Activated CD4-positive, alpha-beta T cell treated with anti-CD3 and anti-CD28 coated beads, Interleukin-2, amount 10 ng/mL, durations not matched to agents 24 days and 14 days (primary cell): ENCODE data around the gene CD244. TPM values are rescaled to one million over a fixed set of nuclear protein-coding genes. Genes with fewer than 3 reads are reported as not detected.

Source experiments
- DNase-seq: peaks from one replicate; pipeline ENCODE4 v3.0.0; 2022
- H3K27ac Mint-ChIP-seq: one replicate; pipeline ENCODE4 v1.8.0; 2022; ENCODE audit warnings: mild to moderate bottlenecking, mixed read lengths
- H3K27me3 Mint-ChIP-seq: one replicate; pipeline ENCODE4 v1.8.0; 2022; ENCODE audit warnings: mixed read lengths
- H3K36me3 Mint-ChIP-seq: one replicate; pipeline ENCODE4 v1.8.0; 2022; ENCODE audit warnings: low read depth, mild to moderate bottlenecking, mixed read lengths
- H3K4me1 Mint-ChIP-seq: one replicate; pipeline ENCODE4 v1.8.0; 2021; ENCODE audit warnings: mixed read lengths
- H3K4me3 Mint-ChIP-seq: one replicate; pipeline ENCODE4 v1.8.0; 2022; ENCODE audit warnings: mild to moderate bottlenecking, moderate library complexity, mixed read lengths
- H3K9me3 Mint-ChIP-seq: one replicate; pipeline ENCODE4 v1.8.0; 2021; ENCODE audit warnings: mixed read lengths
- intact Hi-C: fragments of 100-400 bp; cut with micrococcal nuclease; formaldehyde crosslinking; loops from one replicate; pipeline ENCODE4 v1.15.1; 2023
- total RNA-seq: library from RNA; stranded (reverse); gene quantifications from 2 replicates; pipeline ENCODE4 v1.2.3, GENCODE V29; 2022

CD244 gene
- total RNA-seq, 1 donor from 2014 or later: not detected

- Mint-ChIP-seq H3K36me3 (no peaks in the 10 kb centered on the region), H3K27me3 (peaks cover 10% of the 10 kb centered on the region), H3K4me3 (no peak overlapping the region), H3K4me1 (peaks cover 20% of the 10 kb centered on the region), H3K9me3 (no peaks in the 10 kb centered on the region), H3K27ac (no peak overlapping the region)
- intact Hi-C loops: no loop called here
- no peak for DNase-seq
Observed at GRCh38 chr1:160866695-160867260, 4.1 kb upstream of the CD244 start.

GRCh38 chr1:160866001-160866694 lies 3.5 kb upstream of the CD244 start:
- Mint-ChIP-seq H3K4me1 (peaks cover 24% of the 10 kb centered on the region), H3K36me3 (no peaks in the 10 kb centered on the region), H3K27ac (no peak overlapping the region), H3K27me3 (peaks cover 6% of the 10 kb centered on the region), H3K9me3 (no peaks in the 10 kb centered on the region), H3K4me3 (no peak overlapping the region)
- no peak for DNase-seq
- intact Hi-C loops: no loop called here

GRCh38 chr1:160865337-160865736 lies 2.6 kb upstream of the CD244 start:
- intact Hi-C loops: no loop called here
- Mint-ChIP-seq H3K36me3 (no peaks in the 10 kb centered on the region), H3K4me3 (no peak overlapping the region), H3K27ac (no peak overlapping the region), H3K4me1 (peaks cover 24% of the 10 kb centered on the region), H3K27me3 (peaks cover 6% of the 10 kb centered on the region), H3K9me3 (no peaks in the 10 kb centered on the region)
- no peak for DNase-seq

GRCh38 chr1:160864173-160864572 lies 1.5 kb upstream of the CD244 start:
- intact Hi-C loops: no loop called here
- Mint-ChIP-seq H3K27ac (no peak overlapping the region), H3K9me3 (no peaks in the 10 kb centered on the region), H3K4me3 (no peak overlapping the region), H3K36me3 (no peaks in the 10 kb centered on the region), H3K4me1 (peaks cover 24% of the 10 kb centered on the region), H3K27me3 (peaks cover 4% of the 10 kb centered on the region)
- no peak for DNase-seq

GRCh38 chr1:160863774-160864131 lies 1.1 kb upstream of the CD244 start:
- H3K27ac Mint-ChIP-seq: no peak overlapping the region
- H3K27me3 Mint-ChIP-seq: peaks cover 4% of the 10 kb centered on the region
- DNase-seq: no peak
- intact Hi-C loops: no loop called here
- peaks cover 24% of the 10 kb centered on the region for H3K4me1 Mint-ChIP-seq
- no peaks in the 10 kb centered on the region for H3K9me3 Mint-ChIP-seq
- no peak overlapping the region for H3K4me3 Mint-ChIP-seq
- H3K36me3 Mint-ChIP-seq: no peaks in the 10 kb centered on the region

- Mint-ChIP-seq H3K36me3 (no peaks in the 10 kb centered on the region), H3K4me3 (peak overlapping the region; percentile 24), H3K4me1 (peaks cover 24% of the 10 kb centered on the region), H3K27me3 (peaks cover 4% of the 10 kb centered on the region), H3K27ac (no peak overlapping the region), H3K9me3 (no peaks in the 10 kb centered on the region)
- intact Hi-C loops: no loop called here
- no peak for DNase-seq
Observed at GRCh38 chr1:160863061-160863773, 530 bp upstream of the CD244 start.

- Mint-ChIP-seq H3K27me3 (no peaks in the 10 kb centered on the region), H3K4me1 (peaks cover 22% of the 10 kb centered on the region), H3K9me3 (no peaks in the 10 kb centered on the region), H3K4me3 (no peak overlapping the region), H3K27ac (no peak overlapping the region), H3K36me3 (no peaks in the 10 kb centered on the region)
- intact Hi-C loops: no loop called here
- no peak for DNase-seq
Observed at GRCh38 chr1:160860840-160861505, 1.7 kb downstream of the CD244 start.

- Mint-ChIP-seq H3K27ac (no peak overlapping the region), H3K9me3 (no peaks in the 10 kb centered on the region), H3K36me3 (no peaks in the 10 kb centered on the region), H3K27me3 (no peaks in the 10 kb centered on the region), H3K4me1 (peaks cover 22% of the 10 kb centered on the region), H3K4me3 (no peak overlapping the region)
- intact Hi-C loops: no loop called here
- DNase-seq: no peak
Observed at GRCh38 chr1:160859166-160859565, 3.5 kb downstream of the CD244 start.

- H3K27ac Mint-ChIP-seq: no peak overlapping the region
- no peaks in the 10 kb centered on the region for H3K27me3 Mint-ChIP-seq
- no peak overlapping the region for H3K4me3 Mint-ChIP-seq
- intact Hi-C loops: no loop called here
- no peaks in the 10 kb centered on the region for H3K36me3 Mint-ChIP-seq
- peaks cover 17% of the 10 kb centered on the region for H3K4me1 Mint-ChIP-seq
- DNase-seq: no peak
- H3K9me3 Mint-ChIP-seq: no peaks in the 10 kb centered on the region
Observed at GRCh38 chr1:160858507-160858906, 4.2 kb downstream of the CD244 start.

- no peak for DNase-seq
- Mint-ChIP-seq H3K27ac (no peak overlapping the region), H3K4me3 (no peak overlapping the region), H3K27me3 (no peaks in the 10 kb centered on the region), H3K4me1 (peaks cover 17% of the 10 kb centered on the region), H3K9me3 (no peaks in the 10 kb centered on the region), H3K36me3 (no peaks in the 10 kb centered on the region)
- intact Hi-C loops: no loop called here
Observed at GRCh38 chr1:160858097-160858496, 4.6 kb downstream of the CD244 start.

GRCh38 chr1:160855181-160855981 lies 7.3 kb downstream of the CD244 start:
- Mint-ChIP-seq H3K36me3 (no peaks in the 10 kb centered on the region), H3K27ac (no peak overlapping the region), H3K4me1 (no peaks in the 10 kb centered on the region), H3K27me3 (peaks cover 1% of the 10 kb centered on the region), H3K4me3 (no peak overlapping the region), H3K9me3 (no peaks in the 10 kb centered on the region)
- no peak for DNase-seq
- intact Hi-C loops: no loop called here

GRCh38 chr1:160853754-160854153 lies 8.9 kb downstream of the CD244 start:
- intact Hi-C loops: no loop called here
- H3K9me3 Mint-ChIP-seq: no peaks in the 10 kb centered on the region
- no peak for DNase-seq
- peaks cover 6% of the 10 kb centered on the region for H3K27me3 Mint-ChIP-seq
- H3K36me3 Mint-ChIP-seq: no peaks in the 10 kb centered on the region
- H3K4me3 Mint-ChIP-seq: no peak overlapping the region
- H3K4me1 Mint-ChIP-seq: no peaks in the 10 kb centered on the region
- H3K27ac Mint-ChIP-seq: no peak overlapping the region

GRCh38 chr1:160853014-160853413 lies 9.7 kb downstream of the CD244 start:
- no peak overlapping the region for H3K27ac Mint-ChIP-seq
- H3K27me3 Mint-ChIP-seq: peaks cover 10% of the 10 kb centered on the region
- H3K9me3 Mint-ChIP-seq: no peaks in the 10 kb centered on the region
- no peak overlapping the region for H3K4me3 Mint-ChIP-seq
- DNase-seq: no peak
- H3K36me3 Mint-ChIP-seq: no peaks in the 10 kb centered on the region
- intact Hi-C loops: no loop called here
- no peaks in the 10 kb centered on the region for H3K4me1 Mint-ChIP-seq
